ENCODE measurements around the gene BUD23. TPM values are rescaled to one million over a fixed set of nuclear protein-coding genes. Genes with fewer than 3 reads are reported as not detected.
A peak's percentile ranks its signal among the peaks of the same experiment; 100 is the strongest.

Gene BUD23
- total and polyA plus RNA-seq, 9 of the 15 experiments (the other 6 are each of a cell fraction or from before 2014, with no cell fraction given): 79.5 to 270 (median 150) TPM

DNA sequence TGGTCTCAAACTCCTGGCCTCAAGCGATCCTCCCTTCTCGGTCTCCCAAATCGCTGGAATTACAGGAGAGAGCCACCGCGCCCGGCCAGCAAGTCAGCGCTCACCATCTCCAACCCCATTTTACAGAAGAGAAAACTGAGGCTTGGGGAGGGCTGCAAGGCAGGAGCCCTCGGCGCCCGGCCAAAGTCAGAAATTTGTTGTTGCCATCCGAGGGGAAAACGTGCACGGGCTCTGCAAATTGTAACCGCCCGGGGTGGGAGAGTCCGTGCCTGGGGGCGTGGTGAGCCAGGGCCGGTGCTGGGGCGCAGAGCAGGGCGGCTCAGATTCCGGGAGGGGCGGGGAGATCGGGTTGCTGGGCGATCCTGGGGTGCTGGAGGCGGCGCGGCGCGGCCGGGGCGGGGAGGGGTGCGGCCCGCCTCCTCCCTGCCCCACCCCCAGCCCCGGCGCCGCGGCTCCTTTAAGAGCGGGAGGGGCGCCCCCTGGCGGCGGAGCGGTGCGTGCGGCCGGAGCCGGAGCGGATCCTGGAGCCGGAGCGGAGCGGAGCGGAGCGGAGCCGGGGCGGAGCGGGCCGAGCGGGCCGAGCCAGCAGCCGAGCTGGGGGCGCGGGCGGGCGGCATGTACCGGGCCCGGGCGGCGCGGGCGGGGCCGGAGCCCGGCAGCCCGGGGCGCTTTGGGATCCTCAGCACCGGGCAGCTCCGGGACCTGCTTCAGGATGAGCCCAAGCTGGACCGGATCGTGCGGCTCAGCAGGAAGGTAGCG lies 15.9 kb upstream of the BUD23 start, which contains the start of gene VPS37D (continued):
- TF ChIP-seq ZNF121 (CRISPR knock-in tag; conservative IDR thresholded peaks at IDR 0.05) (peak; percentile 88), HMGN3 (IDR thresholded peaks at IDR 0.05; ENCODE audit: borderline replicate concordance, extremely low read depth, insufficient read length, low read depth, low read length) (peak; percentile 92), HNRNPH1 (optimal IDR thresholded peaks at IDR 0.05; ENCODE audit: low read depth, low read length) (no peak), HMGXB4 (CRISPR knock-in tag; IDR thresholded peaks at IDR 0.05) (peak; percentile 59; the same call in 1 of the 2 replicates), ATF1 (CRISPR knock-in tag; IDR thresholded peaks at IDR 0.05) (no peak), ATF1 (tag; IDR thresholded peaks at IDR 0.05) (peak; percentile 65), XRCC5 (IDR thresholded peaks at IDR 0.05; ENCODE audit: low read depth, low read length) (peak; percentile 88), HBP1 (CRISPR knock-in tag; IDR thresholded peaks at IDR 0.05) (no peak), KLF13 (tag; IDR thresholded peaks at IDR 0.05; ENCODE audit: borderline replicate concordance, low read depth) (peak; percentile 90), POLR2B (IDR thresholded peaks at IDR 0.05; ENCODE audit: low read depth, partially characterized antibody) (no peak), JUNB (CRISPR knock-in tag; conservative IDR thresholded peaks at IDR 0.05) (no peak), ZNF217 (CRISPR knock-in tag; IDR thresholded peaks at IDR 0.05) (no peak), FOXM1 (IDR thresholded peaks at IDR 0.05; ENCODE audit: low read depth) (peak; percentile 50; the same call in 1 of the 2 replicates), FOXM1 (CRISPR knock-in tag; IDR thresholded peaks at IDR 0.05; ENCODE audit: low read depth) (no peak), PURB (CRISPR knock-in tag; IDR thresholded peaks at IDR 0.05; ENCODE audit: low read depth) (no peak), PTBP1 (IDR thresholded peaks at IDR 0.05; ENCODE audit: low read depth, low read length) (peak; percentile 95), CXXC5 (CRISPR knock-in tag; IDR thresholded peaks at IDR 0.05) (peak; percentile 93)
- TF ChIP-seq, protein P1, sequence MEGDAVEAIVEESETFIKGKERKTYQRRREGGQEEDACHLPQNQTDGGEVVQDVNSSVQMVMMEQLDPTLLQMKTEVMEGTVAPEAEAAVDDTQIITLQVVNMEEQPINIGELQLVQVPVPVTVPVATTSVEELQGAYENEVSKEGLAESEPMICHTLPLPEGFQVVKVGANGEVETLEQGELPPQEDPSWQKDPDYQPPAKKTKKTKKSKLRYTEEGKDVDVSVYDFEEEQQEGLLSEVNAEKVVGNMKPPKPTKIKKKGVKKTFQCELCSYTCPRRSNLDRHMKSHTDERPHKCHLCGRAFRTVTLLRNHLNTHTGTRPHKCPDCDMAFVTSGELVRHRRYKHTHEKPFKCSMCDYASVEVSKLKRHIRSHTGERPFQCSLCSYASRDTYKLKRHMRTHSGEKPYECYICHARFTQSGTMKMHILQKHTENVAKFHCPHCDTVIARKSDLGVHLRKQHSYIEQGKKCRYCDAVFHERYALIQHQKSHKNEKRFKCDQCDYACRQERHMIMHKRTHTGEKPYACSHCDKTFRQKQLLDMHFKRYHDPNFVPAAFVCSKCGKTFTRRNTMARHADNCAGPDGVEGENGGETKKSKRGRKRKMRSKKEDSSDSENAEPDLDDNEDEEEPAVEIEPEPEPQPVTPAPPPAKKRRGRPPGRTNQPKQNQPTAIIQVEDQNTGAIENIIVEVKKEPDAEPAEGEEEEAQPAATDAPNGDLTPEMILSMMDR (IDR thresholded peaks at IDR 0.05 in 2 of 3, conservative IDR thresholded peaks at IDR 0.05 in 1 of 3; ENCODE audit: insufficient read depth in 2 of 3, low read depth in 1 of 3, low read length in 3 of 3): peak; percentile 48 to 96 (median 91)
- TF ChIP-seq, protein P2, sequence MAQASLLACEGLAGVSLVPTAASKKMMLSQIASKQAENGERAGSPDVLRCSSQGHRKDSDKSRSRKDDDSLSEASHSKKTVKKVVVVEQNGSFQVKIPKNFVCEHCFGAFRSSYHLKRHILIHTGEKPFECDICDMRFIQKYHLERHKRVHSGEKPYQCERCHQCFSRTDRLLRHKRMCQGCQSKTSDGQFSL (CRISPR knock-in tag; IDR thresholded peaks at IDR 0.05): no peak
- TF ChIP-seq, protein P2 (tag; IDR thresholded peaks at IDR 0.05): 0 out of 4 replicates have a peak, but pooled peaks of 1 of the 2 experiments have one; percentile 41
- TF ChIP-seq, protein P3, sequence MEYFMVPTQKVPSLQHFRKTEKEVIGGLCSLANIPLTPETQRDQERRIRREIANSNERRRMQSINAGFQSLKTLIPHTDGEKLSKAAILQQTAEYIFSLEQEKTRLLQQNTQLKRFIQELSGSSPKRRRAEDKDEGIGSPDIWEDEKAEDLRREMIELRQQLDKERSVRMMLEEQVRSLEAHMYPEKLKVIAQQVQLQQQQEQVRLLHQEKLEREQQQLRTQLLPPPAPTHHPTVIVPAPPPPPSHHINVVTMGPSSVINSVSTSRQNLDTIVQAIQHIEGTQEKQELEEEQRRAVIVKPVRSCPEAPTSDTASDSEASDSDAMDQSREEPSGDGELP (CRISPR knock-in tag; IDR thresholded peaks at IDR 0.05; ENCODE audit: borderline replicate concordance): peak; percentile 67
